HUES64 (cell line): ENCODE measurements around the gene MESP2.
A peak's percentile ranks its signal among the peaks of the same experiment; 100 is the strongest.

Source experiments
- H3K27ac ChIP-seq: 2 replicates; pipeline ENCODE4 v1.7.0; 2013; ENCODE audit warnings: low read depth, low read length, inconsistent platforms
- H3K27me3 ChIP-seq: 2 replicates; pipeline ENCODE4 v1.6.1; 2013; ENCODE audit warnings: mild to moderate bottlenecking, low read length; ENCODE audit not compliant: insufficient read depth
- H3K36me3 ChIP-seq: 2 replicates; pipeline ENCODE4 v1.6.1; 2013; ENCODE audit warnings: mild to moderate bottlenecking, low read length; ENCODE audit not compliant: insufficient read depth
- H3K4me1 ChIP-seq: 2 replicates; pipeline ENCODE4 v1.6.1; 2013; ENCODE audit warnings: mild to moderate bottlenecking, low read length, moderate library complexity; ENCODE audit not compliant: insufficient read depth
- H3K4me3 ChIP-seq: 2 replicates; pipeline ENCODE4 v1.5.1; 2013; ENCODE audit warnings: mild to moderate bottlenecking, low read length, moderate library complexity
- H3K9ac ChIP-seq: 2 replicates; pipeline ENCODE4 v1.6.1; 2013; ENCODE audit warnings: mild to moderate bottlenecking, low read depth, low read length
- H3K9me3 ChIP-seq: 2 replicates; pipeline ENCODE4 v1.6.1; 2013; ENCODE audit warnings: low read depth, low read length; ENCODE audit not compliant: insufficient read depth
- WGBS: fragments of 150-250, 120-280 bp; methylation state at CpG from one replicate; pipeline ENCODE4 v1.1.7; 2013; ENCODE audit warnings: missing lambda C conversion rate; 5-methylcytosine and 5-hydroxymethylcytosine counted together

Gene MESP2

DNA sequence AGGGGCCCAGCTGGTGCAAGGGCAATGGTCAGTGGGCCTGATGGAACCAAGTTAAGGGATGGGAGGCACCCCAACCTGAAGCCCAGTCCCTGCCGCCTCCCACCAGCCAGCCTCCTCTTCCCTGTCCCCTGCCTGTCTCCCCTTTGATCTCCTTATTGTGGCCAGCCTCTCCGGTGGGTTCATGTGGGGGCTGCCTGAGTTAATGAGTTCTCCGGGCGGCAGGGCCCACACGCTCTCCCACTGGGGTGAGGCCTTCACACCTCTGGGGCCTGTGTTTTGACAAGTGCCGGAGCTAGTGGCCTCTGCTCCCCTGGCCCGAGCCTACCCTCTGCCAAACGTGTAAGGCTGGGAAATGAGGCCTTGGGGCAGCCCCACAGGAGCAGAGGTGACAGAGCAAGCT is 17.8 kb upstream of the MESP2 start:
- H3K9ac ChIP-seq: no peak overlapping the region
- no peaks in the 10 kb centered on the region for H3K9me3 ChIP-seq
- H3K4me3 ChIP-seq: no peak overlapping the region
- H3K4me1 ChIP-seq: no peaks in the 10 kb centered on the region
- H3K27me3 ChIP-seq: peaks cover 11% of the 10 kb centered on the region
- 83% methylated on average over 8 of the region's 8 CpGs for WGBS
- no peak overlapping the region for H3K27ac ChIP-seq
- no peaks in the 10 kb centered on the region for H3K36me3 ChIP-seq

- no peak overlapping the region for H3K27ac ChIP-seq
- H3K4me1 ChIP-seq: no peaks in the 10 kb centered on the region
- no peak overlapping the region for H3K9ac ChIP-seq
- H3K9me3 ChIP-seq: no peaks in the 10 kb centered on the region
- no peaks in the 10 kb centered on the region for H3K36me3 ChIP-seq
- H3K4me3 ChIP-seq: no peak overlapping the region
- WGBS: 92% methylated on average over 8 of the region's 8 CpGs
- peaks cover 5% of the 10 kb centered on the region; the same call in 1 of the 2 replicates for H3K27me3 ChIP-seq
These were observed 17.2 kb upstream of the MESP2 start for GRCh38 chr15:89758981-89759380.

DNA sequence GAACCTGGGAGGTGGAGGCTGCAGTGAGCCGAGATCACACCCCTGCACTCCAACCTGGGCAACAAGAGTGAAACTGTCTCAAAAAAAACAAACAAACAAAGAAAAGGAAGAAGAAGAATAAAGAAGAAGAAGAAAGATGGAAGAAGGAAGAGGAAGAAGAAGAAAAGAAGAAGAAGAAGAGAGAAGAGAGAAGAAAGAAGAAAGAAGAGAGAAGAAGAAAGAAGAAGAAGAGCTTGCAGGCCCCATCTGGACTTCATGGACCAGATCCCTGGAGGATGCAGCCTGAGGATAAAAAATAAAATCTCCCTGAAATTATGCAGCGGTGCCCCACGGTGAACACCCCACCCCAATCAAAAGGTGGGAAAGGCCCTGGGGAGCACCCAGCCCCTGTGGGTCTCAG is 16.3 kb upstream of the MESP2 start:
- 91% methylated on average over 2 of the region's 3 CpGs for whole genome bisulfite sequencing
- Histone ChIP-seq H3K27ac (no peak overlapping the region), H3K36me3 (no peaks in the 10 kb centered on the region)

GRCh38 chr15:89760303-89761008 is 15.7 kb upstream of the MESP2 start:
- Histone ChIP-seq H3K9me3 (no peaks in the 10 kb centered on the region), H3K36me3 (no peaks in the 10 kb centered on the region), H3K4me1 (no peaks in the 10 kb centered on the region), H3K27me3 (no peaks in the 10 kb centered on the region; the same call in 1 of the 2 replicates), H3K27ac (no peak overlapping the region), H3K9ac (no peak overlapping the region), H3K4me3 (peak overlapping the region; percentile 18; the same call in 1 of the 2 replicates)
- WGBS: 25% methylated on average over 16 of the region's 16 CpGs

More for the DNA sequence above, 16.3 kb upstream of the MESP2 start:
- no peaks in the 10 kb centered on the region for H3K9me3 ChIP-seq
- no peak overlapping the region for H3K9ac ChIP-seq
- no peaks in the 10 kb centered on the region for H3K4me1 ChIP-seq
- no peak overlapping the region for H3K4me3 ChIP-seq
- peaks cover 1% of the 10 kb centered on the region; the same call in 1 of the 2 replicates for H3K27me3 ChIP-seq

DNA sequence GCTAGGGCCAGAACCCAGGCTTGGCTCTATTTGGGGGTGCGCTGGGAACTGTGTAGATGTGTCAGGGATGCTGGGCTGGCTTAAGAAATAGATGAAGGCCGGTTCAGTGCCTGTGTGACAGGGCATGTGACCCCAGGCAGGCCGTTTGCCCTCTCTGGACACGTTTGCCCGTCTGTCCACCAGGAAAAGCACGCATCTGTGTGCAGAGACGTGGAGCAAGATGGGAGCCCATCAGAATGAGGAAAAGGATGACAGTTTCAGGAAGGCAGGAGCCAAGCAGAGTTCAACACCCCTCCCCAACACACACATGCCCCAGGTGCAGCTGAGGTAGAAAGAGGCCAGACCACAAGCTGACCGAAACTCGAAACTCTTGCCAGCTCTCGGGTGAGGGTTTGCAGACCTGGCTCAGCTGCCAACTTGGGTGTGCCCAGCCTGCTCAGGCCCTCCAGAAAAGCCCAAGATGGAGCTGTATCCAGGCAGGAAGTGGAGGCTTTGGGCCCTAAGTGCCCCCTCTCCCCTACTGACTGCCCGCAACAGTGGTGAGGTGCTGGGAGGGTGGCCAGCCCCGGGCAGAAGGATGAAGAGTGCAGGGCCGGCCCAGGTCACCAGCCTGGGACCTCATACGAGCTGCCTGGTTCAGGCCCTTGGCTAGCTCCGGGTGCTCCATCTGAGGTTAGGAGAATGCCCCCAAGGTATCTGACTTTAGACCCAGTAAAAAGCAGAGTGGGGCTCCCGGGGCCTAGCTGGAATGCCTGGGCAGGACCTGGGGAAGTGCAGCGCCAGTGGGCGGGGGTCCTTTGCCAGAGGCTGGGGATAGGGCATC is 14.9 kb upstream of the MESP2 start:
- no peaks in the 10 kb centered on the region for H3K4me1 ChIP-seq
- no peaks in the 10 kb centered on the region for H3K36me3 ChIP-seq
- no peak overlapping the region for H3K27ac ChIP-seq
- H3K9me3 ChIP-seq: no peaks in the 10 kb centered on the region
- no peak overlapping the region for H3K4me3 ChIP-seq
- no peak overlapping the region for H3K9ac ChIP-seq
- H3K27me3 ChIP-seq: no peaks in the 10 kb centered on the region; the same call in 1 of the 2 replicates
- WGBS: 81% methylated on average over 18 of the region's 18 CpGs

DNA sequence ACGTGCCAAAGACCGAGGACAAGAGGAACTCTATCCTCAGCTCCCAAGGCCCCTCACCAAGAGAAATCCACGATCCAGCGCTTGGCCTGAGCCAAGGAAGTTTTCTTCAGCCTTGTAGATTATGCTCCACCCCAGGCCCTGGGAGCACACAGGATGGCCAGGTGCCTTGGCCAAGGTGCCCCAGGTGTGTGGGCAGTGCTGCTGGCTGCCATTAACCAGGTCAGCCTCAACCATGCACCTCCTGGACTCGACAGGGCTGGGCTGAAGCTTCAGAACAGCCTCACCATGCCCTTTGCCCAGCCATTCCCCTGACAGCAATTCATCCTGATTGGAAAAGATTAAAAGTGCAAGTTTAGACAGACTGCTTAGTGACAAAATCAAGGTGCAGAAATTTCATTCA is 14.2 kb upstream of the MESP2 start:
- Histone ChIP-seq H3K27ac (no peak overlapping the region), H3K27me3 (no peaks in the 10 kb centered on the region; the same call in 1 of the 2 replicates), H3K9ac (no peak overlapping the region), H3K4me1 (no peaks in the 10 kb centered on the region), H3K4me3 (no peak overlapping the region), H3K36me3 (no peaks in the 10 kb centered on the region), H3K9me3 (no peaks in the 10 kb centered on the region)
- 92% methylated on average over 5 of the region's 5 CpGs for WGBS

DNA sequence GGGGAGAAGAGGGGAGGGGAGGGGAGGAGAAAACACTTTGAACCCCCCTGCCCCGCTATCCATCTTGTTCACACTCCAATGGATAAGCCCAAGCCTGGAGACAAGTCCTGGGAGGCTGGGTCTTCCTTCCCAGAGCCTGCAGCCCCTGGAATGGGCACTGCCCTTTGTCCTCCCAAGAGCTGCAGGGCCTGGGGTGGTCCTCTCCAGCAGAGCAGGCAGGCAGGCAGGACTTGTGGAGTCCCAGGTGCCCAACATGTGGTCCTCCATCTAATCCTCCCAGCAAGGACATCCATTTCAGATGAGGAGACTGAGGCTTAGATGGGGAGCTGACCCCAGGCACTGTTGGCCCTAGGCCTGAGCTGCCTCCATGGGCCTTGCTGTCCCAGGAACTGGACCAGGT is 10.4 kb upstream of the MESP2 start:
- Histone ChIP-seq H3K9ac (no peak overlapping the region), H3K4me3 (no peak overlapping the region), H3K27me3 (no peaks in the 10 kb centered on the region; the same call in 1 of the 2 replicates), H3K9me3 (no peaks in the 10 kb centered on the region), H3K4me1 (no peaks in the 10 kb centered on the region), H3K36me3 (no peaks in the 10 kb centered on the region), H3K27ac (no peak overlapping the region)
- 88% methylated on average over 1 of the region's 1 CpG for WGBS

- no peak overlapping the region for H3K9ac ChIP-seq
- no peaks in the 10 kb centered on the region for H3K9me3 ChIP-seq
- no peak overlapping the region for H3K4me3 ChIP-seq
- no peaks in the 10 kb centered on the region; the same call in 1 of the 2 replicates for H3K27me3 ChIP-seq
- no peaks in the 10 kb centered on the region for H3K36me3 ChIP-seq
- 90% methylated on average over 16 of the region's 16 CpGs for WGBS
- no peak overlapping the region for H3K27ac ChIP-seq
- H3K4me1 ChIP-seq: no peaks in the 10 kb centered on the region
These were observed 9.5 kb upstream of the MESP2 start for GRCh38 chr15:89766357-89767311.

GRCh38 chr15:89767411-89767915 is 8.7 kb upstream of the MESP2 start:
- Histone ChIP-seq H3K4me3 (no peak overlapping the region), H3K27ac (no peak overlapping the region), H3K9me3 (no peaks in the 10 kb centered on the region), H3K27me3 (no peaks in the 10 kb centered on the region; the same call in 1 of the 2 replicates), H3K9ac (no peak overlapping the region), H3K36me3 (no peaks in the 10 kb centered on the region), H3K4me1 (no peaks in the 10 kb centered on the region)
- WGBS: 74% methylated on average over 6 of the region's 8 CpGs

DNA sequence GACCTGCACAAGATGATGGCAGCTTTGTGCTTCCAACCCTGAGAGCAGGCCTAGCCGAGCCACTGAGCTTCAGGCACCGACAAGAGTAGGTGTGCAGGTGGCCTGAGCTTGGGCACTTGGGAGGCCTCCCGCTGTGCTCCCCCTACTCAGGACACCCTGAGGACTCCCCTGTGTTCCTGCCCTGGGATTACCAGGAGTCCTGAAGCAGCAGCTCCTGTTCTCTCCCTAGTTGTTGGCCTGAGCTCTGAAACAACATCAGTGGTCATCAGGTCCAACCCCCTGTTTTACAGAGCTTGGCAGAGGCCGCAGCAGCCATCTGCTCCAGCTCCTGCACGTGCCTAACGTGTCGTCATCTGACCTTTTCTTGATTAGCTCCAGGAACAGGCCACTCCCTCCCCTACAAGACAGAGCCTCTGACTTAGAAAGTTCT is 8.0 kb upstream of the MESP2 start:
- no peak overlapping the region for H3K27ac ChIP-seq

More for the DNA sequence above, 8.0 kb upstream of the MESP2 start:
- Histone ChIP-seq H3K27me3 (no peaks in the 10 kb centered on the region; the same call in 1 of the 2 replicates), H3K9me3 (no peaks in the 10 kb centered on the region), H3K4me1 (no peaks in the 10 kb centered on the region), H3K4me3 (no peak overlapping the region), H3K9ac (no peak overlapping the region), H3K36me3 (no peaks in the 10 kb centered on the region)
- WGBS: 88% methylated on average over 7 of the region's 7 CpGs
